ENCODE results near the gene REV3L. TPM values are rescaled to one million over a fixed set of nuclear protein-coding genes. Genes with fewer than 3 reads are reported as not detected.
A peak's percentile ranks its signal among the peaks of the same experiment; 100 is the strongest.
"Not testable (repeated sequence)": the region's sequence is repeated elsewhere in the genome, so short reads cannot be mapped to it uniquely, and the experiment has no call there.

The REV3L gene
- total and polyA plus RNA-seq, 9 of the 15 experiments (the other 6 are each of a cell fraction or from before 2014, with no cell fraction given) = 5.5 to 24.4 (median 14.4) TPM

DNA sequence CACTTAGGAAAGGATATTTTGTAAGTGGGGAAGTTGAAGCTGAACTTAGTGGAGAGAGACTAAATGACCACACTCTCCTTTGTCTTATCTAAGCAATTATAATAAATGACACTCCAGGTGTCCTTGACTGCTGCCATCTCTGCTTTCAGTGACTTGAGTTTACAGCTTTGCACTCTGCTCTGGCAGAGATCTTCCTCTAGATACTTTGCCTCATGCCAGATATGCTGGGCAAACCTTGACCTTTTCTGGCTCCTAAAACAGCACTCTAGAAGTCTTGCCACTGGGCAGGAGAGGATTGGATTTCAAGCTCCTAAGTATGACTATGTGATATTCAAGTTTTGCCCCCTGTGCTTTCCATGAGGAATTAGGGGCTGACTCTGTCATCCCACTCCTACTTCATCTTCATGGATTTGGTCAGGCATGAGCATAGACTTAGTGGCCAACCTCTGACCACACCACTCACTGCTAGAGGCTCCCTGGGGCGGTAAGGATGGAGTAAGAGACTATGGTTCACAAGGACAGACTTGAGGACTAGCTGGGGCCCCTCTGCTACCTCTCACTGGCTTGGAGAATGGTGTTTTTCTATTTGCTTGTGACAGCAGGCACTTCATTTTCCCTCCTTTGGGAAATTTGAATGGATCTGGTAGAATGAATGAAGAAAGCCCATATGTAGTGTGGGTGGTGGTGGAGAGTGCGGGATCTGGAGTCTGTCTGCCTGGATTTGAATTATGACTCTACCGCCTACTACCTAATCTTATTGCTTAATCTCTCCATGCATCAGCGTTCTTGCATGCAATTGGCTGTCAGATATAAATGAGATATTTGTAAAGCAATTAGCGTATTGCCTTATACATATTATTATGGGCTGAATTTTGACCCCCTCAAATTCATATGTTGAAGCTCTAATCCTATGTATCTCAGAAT is 191.4 kb downstream of the REV3L start:
- BruUV-seq (replicated peaks) = no TSS peak
- TF ChIP-seq ZKSCAN8 (CRISPR knock-in tag; IDR thresholded peaks at IDR 0.05) (no peak), ZNF274 (IDR thresholded peaks at IDR 0.05; ENCODE audit: borderline replicate concordance, low read depth, low read length) (no peak), MEIS2 (IDR thresholded peaks at IDR 0.05; ENCODE audit: partially characterized antibody) (peak; percentile 46)
- TF ChIP-seq, protein P1, sequence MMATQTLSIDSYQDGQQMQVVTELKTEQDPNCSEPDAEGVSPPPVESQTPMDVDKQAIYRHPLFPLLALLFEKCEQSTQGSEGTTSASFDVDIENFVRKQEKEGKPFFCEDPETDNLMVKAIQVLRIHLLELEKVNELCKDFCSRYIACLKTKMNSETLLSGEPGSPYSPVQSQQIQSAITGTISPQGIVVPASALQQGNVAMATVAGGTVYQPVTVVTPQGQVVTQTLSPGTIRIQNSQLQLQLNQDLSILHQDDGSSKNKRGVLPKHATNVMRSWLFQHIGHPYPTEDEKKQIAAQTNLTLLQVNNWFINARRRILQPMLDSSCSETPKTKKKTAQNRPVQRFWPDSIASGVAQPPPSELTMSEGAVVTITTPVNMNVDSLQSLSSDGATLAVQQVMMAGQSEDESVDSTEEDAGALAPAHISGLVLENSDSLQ (IDR thresholded peaks at IDR 0.05) = peak; percentile 55; the same call in 1 of the 2 replicates
- TF ChIP-seq, protein P2, sequence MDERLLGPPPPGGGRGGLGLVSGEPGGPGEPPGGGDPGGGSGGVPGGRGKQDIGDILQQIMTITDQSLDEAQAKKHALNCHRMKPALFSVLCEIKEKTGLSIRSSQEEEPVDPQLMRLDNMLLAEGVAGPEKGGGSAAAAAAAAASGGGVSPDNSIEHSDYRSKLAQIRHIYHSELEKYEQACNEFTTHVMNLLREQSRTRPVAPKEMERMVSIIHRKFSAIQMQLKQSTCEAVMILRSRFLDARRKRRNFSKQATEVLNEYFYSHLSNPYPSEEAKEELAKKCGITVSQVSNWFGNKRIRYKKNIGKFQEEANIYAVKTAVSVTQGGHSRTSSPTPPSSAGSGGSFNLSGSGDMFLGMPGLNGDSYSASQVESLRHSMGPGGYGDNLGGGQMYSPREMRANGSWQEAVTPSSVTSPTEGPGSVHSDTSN (CRISPR knock-in tag; IDR thresholded peaks at IDR 0.05; ENCODE audit: low read depth) = no peak
- TF ChIP-seq, protein P2 (tag; conservative IDR thresholded peaks at IDR 0.05; ENCODE audit: low read depth) = 0 out of 2 replicates have a peak, but pooled peaks have one; percentile 9
- H4K20me1 ChIP-seq (replicated peaks; ENCODE audit: control insufficient read depth, insufficient read depth, low read length) = no peaks in the 10 kb centered on the region
- in situ Hi-C loops (cut with MboI) (no loop called here), intact Hi-C loops (cut with micrococcal nuclease) (no loop called here)
- H3K36me3 ChIP-seq (ENCODE audit: control insufficient read depth, insufficient read depth, low read length) = 0 out of 3 replicates have a peak, but pooled peaks cover 2% of the 10 kb centered on the region
- H3K9me3 ChIP-seq (replicated peaks; ENCODE audit: control insufficient read depth, insufficient read depth, low read depth, low read length) = no peaks in the 10 kb centered on the region
- no peaks in the 10 kb centered on the region for H3K27me3 ChIP-seq (ENCODE audit: control insufficient read depth in 2 of 2, insufficient read depth in 2 of 2, low read length in 2 of 2)
- H2AFZ ChIP-seq (ENCODE audit: low read depth, low read length) = no peak overlapping the region
- DNase-seq (ENCODE audit: extremely low read depth in 1 of 4, low spot score in 3 of 4) (no peak), ATAC-seq (peak; percentile 49; the same call in 2 of the 3 replicates), FAIRE-seq (no peak)
- ChIA-PET CTCF (ENCODE audit: low intra/inter-chr PET ratio) (no interaction called here), POLR2A (interaction anchor here (0.6 to 1.2 kb wide), 3 partner anchors 26 to 50 kb away, joined by 3 read pairs; no protein-coding TSS in a partner anchor)
- peaks cover 0 to 2% of the 10 kb centered on the region in 2 experiments; a peak in 2 of 5 replicates for H3K4me1 ChIP-seq (replicated peaks in 1 of 2; ENCODE audit: control insufficient read depth in 2 of 2, insufficient read depth in 2 of 2, low read length in 2 of 2)
- 66% methylated on average over 5 of the region's 5 CpGs for WGBS (ENCODE audit: insufficient coverage, low coverage, missing lambda C conversion rate)
- no peak overlapping the region for H3K9ac ChIP-seq (ENCODE audit: insufficient read depth in 1 of 2, low read depth in 2 of 2, low read length in 2 of 2)
- no peak overlapping the region for H3K4me3 ChIP-seq
- H3K79me2 ChIP-seq (ENCODE audit: control insufficient read depth, insufficient read depth, low read length) = no peaks in the 10 kb centered on the region
- H3K9me1 ChIP-seq (ENCODE audit: control insufficient read depth, insufficient read depth, low read length) = no peaks in the 10 kb centered on the region
- no peak overlapping the region for H3K4me2 ChIP-seq (ENCODE audit: insufficient read depth, low read length)
- H3K27ac ChIP-seq (ENCODE audit: extremely low read depth, low read depth, low read length) = no peak overlapping the region

DNA sequence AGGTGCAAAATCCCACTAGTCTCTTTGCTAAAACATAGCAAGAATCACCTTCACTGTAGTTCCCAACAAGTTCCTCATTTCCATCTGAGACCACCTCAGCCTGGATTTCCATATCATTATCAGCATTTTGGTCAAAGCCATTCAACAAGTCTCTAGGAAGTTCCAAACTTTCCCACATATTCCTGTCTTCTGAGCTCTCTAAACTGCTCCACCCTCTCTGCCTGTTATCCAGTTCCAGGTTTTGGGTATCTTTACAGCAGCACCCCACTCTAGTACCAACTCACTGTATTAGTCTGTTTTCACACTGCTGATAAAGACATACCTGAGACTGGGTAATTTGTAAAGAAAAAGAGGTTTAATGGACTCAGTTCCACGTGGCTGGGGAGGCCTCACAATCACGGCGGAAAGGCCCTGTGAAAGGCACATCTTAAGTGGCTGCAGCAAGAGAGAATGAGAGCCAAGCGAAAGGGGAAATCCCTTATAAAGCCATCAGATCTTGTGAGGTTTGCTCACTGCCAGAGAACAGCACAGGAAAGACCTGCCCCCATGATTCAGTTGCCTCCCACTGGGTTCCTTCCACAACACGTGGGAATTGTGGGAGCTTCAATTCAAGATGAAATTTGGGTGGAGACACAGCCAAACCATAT is 192.2 kb downstream of the REV3L start:
- BruUV-seq (replicated peaks); intact Hi-C loops (cut with micrococcal nuclease); H3K4me2 ChIP-seq (ENCODE audit: insufficient read depth, low read length); H3K4me3 ChIP-seq; H3K27ac ChIP-seq (ENCODE audit: extremely low read depth, low read depth, low read length); DNase-seq (ENCODE audit: extremely low read depth in 1 of 4, low spot score in 3 of 4); H3K27me3 ChIP-seq (ENCODE audit: control insufficient read depth in 2 of 2, insufficient read depth in 2 of 2, low read length in 2 of 2); H3K9ac ChIP-seq (ENCODE audit: insufficient read depth in 1 of 2, low read depth in 2 of 2, low read length in 2 of 2); H2AFZ ChIP-seq (ENCODE audit: low read depth, low read length); H3K9me3 ChIP-seq (replicated peaks; ENCODE audit: control insufficient read depth, insufficient read depth, low read depth, low read length); H4K20me1 ChIP-seq (replicated peaks; ENCODE audit: control insufficient read depth, insufficient read depth, low read length); CTCF ChIA-PET (ENCODE audit: low intra/inter-chr PET ratio); H3K36me3 ChIP-seq (ENCODE audit: control insufficient read depth, insufficient read depth, low read length); in situ Hi-C loops (cut with MboI); H3K9me1 ChIP-seq (ENCODE audit: control insufficient read depth, insufficient read depth, low read length); FAIRE-seq; H3K79me2 ChIP-seq (ENCODE audit: control insufficient read depth, insufficient read depth, low read length); H3K4me1 ChIP-seq (replicated peaks in 1 of 2; ENCODE audit: control insufficient read depth in 2 of 2, insufficient read depth in 2 of 2, low read length in 2 of 2): not testable (repeated sequence)
- POLR2A ChIA-PET = interaction anchor here (0.6 to 0.9 kb wide), 2 partner anchors 40 to 1115 kb away, joined by 3 read pairs; no protein-coding TSS in a partner anchor
- 63% methylated on average over 5 of the region's 5 CpGs for WGBS (ENCODE audit: insufficient coverage, low coverage, missing lambda C conversion rate)
- peak; percentile 49; the same call in 2 of the 3 replicates for ATAC-seq
